SJSA1 (cell line): ENCODE results near the gene WFDC1. TPM values are rescaled to one million over a fixed set of nuclear protein-coding genes. Genes with fewer than 3 reads are reported as not detected.

ENCODE experiments used
- DNase-seq, 2 experiments: peaks; one replicate each; pipeline ENCODE4 v3.0.0-alpha.2; 2015 to 2020; ENCODE audit warnings: low spot score in 2 of 2, low read depth in 1 of 2
- H3K27ac ChIP-seq: fragments of 250-450 bp; sonication (Bioruptor Pico); 2 replicates; pipeline ENCODE4 v1.5.1; 2020; ENCODE audit warnings: mild to moderate bottlenecking, moderate library complexity
- H3K27me3 ChIP-seq: fragments of 250-450 bp; sonication (Bioruptor Pico); replicated peaks from 2 replicates; pipeline ENCODE4 v1.5.1; 2020; ENCODE audit warnings: mild to moderate bottlenecking, moderate library complexity
- H3K36me3 ChIP-seq: fragments of 250-450 bp; sonication (Bioruptor Pico); 2 replicates; pipeline ENCODE4 v1.5.1; 2020; ENCODE audit warnings: mild to moderate bottlenecking
- H3K4me1 ChIP-seq: fragments of 250-450 bp; sonication (Bioruptor Pico); replicated peaks from 2 replicates; pipeline ENCODE4 v1.6.1; 2021; ENCODE audit warnings: mild to moderate bottlenecking
- H3K4me3 ChIP-seq: fragments of 250-450 bp; sonication (Bioruptor Pico); 2 replicates; pipeline ENCODE4 v1.5.1; 2020; ENCODE audit warnings: mild to moderate bottlenecking
- H3K9me3 ChIP-seq: fragments of 250-450 bp; sonication (Bioruptor Pico); replicated peaks from 2 replicates; pipeline ENCODE4 v1.5.1; 2020; ENCODE audit warnings: mild to moderate bottlenecking
- total RNA-seq: library from RNA; depleted of rRNA; stranded (reverse); fragments of >200 nt; shearing (Covaris generic); gene quantifications from 2 replicates; pipeline ENCODE4 v1.2.3, GENCODE V29; 2014

The WFDC1 gene
- total RNA-seq, 1 experiment from 2014 or later, result 143 TPM

GRCh38 chr16:84362471-84362941, 67.8 kb downstream of the WFDC1 start:
- no peak for DNase-seq
- no peak overlapping the region for H3K4me3 ChIP-seq
- peaks cover 11% of the 10 kb centered on the region for H3K27me3 ChIP-seq
- no peaks in the 10 kb centered on the region for H3K9me3 ChIP-seq
- H3K4me1 ChIP-seq, result peaks cover 13% of the 10 kb centered on the region
- H3K27ac ChIP-seq, result no peak overlapping the region
- no peaks in the 10 kb centered on the region for H3K36me3 ChIP-seq

- H3K27me3 ChIP-seq, result peaks cover 44% of the 10 kb centered on the region
Measured at GRCh38 chr16:84366208-84366607, 71.5 kb downstream of the WFDC1 start.

GRCh38 chr16:84367297-84367680, 72.6 kb downstream of the WFDC1 start:
- no peak overlapping the region for H3K4me3 ChIP-seq

More at GRCh38 chr16:84366208-84366607, 71.5 kb downstream of the WFDC1 start:
- Histone ChIP-seq H3K4me1 (no peaks in the 10 kb centered on the region), H3K4me3 (no peak overlapping the region), H3K36me3 (no peaks in the 10 kb centered on the region), H3K27ac (no peak overlapping the region), H3K9me3 (no peaks in the 10 kb centered on the region)
- DNase-seq, result no peak

GRCh38 chr16:84367750-84368307, 73.2 kb downstream of the WFDC1 start:
- H3K4me1 ChIP-seq, result no peaks in the 10 kb centered on the region
- H3K27me3 ChIP-seq, result peaks cover 44% of the 10 kb centered on the region
- H3K27ac ChIP-seq, result no peak overlapping the region
- no peak for DNase-seq
- no peak overlapping the region for H3K4me3 ChIP-seq
- H3K36me3 ChIP-seq, result no peaks in the 10 kb centered on the region
- H3K9me3 ChIP-seq, result no peaks in the 10 kb centered on the region

More at GRCh38 chr16:84367297-84367680, 72.6 kb downstream of the WFDC1 start:
- no peak for DNase-seq
- Histone ChIP-seq H3K36me3 (no peaks in the 10 kb centered on the region), H3K4me1 (no peaks in the 10 kb centered on the region), H3K9me3 (no peaks in the 10 kb centered on the region), H3K27ac (no peak overlapping the region), H3K27me3 (peaks cover 44% of the 10 kb centered on the region)

- H3K4me3 ChIP-seq, result no peak within 1 kb of the TSS
- no peaks in the 10 kb centered on the region for H3K9me3 ChIP-seq
- no peak for DNase-seq
- H3K27ac ChIP-seq, result no peak within 1 kb of the TSS
- H3K36me3 ChIP-seq, result no peaks in the 10 kb centered on the region
- H3K4me1 ChIP-seq, result no peaks in the 10 kb centered on the region
- H3K27me3 ChIP-seq, result peaks cover 47% of the 10 kb centered on the region
Measured at GRCh38 chr16:84368308-84368996, 73.8 kb downstream of the WFDC1 start, which contains the start of gene ATP2C2. ATP2C2 (plus strand) TSS chr16:84368538; CDS start chr16:84368616, 78 bp downstream.

- Histone ChIP-seq H3K4me1 (no peaks in the 10 kb centered on the region), H3K27me3 (peaks cover 54% of the 10 kb centered on the region), H3K9me3 (no peaks in the 10 kb centered on the region), H3K36me3 (no peaks in the 10 kb centered on the region), H3K4me3 (no peak overlapping the region), H3K27ac (no peak overlapping the region)
- no peak for DNase-seq
Measured at GRCh38 chr16:84369105-84369504, 74.4 kb downstream of the WFDC1 start.

GRCh38 chr16:84369938-84370627, 75.4 kb downstream of the WFDC1 start:
- peaks cover 61% of the 10 kb centered on the region for H3K27me3 ChIP-seq
- H3K27ac ChIP-seq, result no peak overlapping the region
- no peaks in the 10 kb centered on the region for H3K9me3 ChIP-seq
- no peak overlapping the region for H3K4me3 ChIP-seq
- DNase-seq, result no peak
- no peaks in the 10 kb centered on the region for H3K36me3 ChIP-seq
- no peaks in the 10 kb centered on the region for H3K4me1 ChIP-seq

GRCh38 chr16:84370723-84371552, 76.3 kb downstream of the WFDC1 start:
- Histone ChIP-seq H3K4me3 (no peak overlapping the region), H3K27me3 (peaks cover 63% of the 10 kb centered on the region)

GRCh38 chr16:84371553-84371865, 76.8 kb downstream of the WFDC1 start:
- Histone ChIP-seq H3K27me3 (peaks cover 65% of the 10 kb centered on the region), H3K4me1 (no peaks in the 10 kb centered on the region), H3K9me3 (no peaks in the 10 kb centered on the region), H3K4me3 (no peak overlapping the region), H3K36me3 (no peaks in the 10 kb centered on the region), H3K27ac (no peak overlapping the region)
- DNase-seq, result no peak

More at GRCh38 chr16:84370723-84371552, 76.3 kb downstream of the WFDC1 start:
- H3K4me1 ChIP-seq, result no peaks in the 10 kb centered on the region
- H3K9me3 ChIP-seq, result no peaks in the 10 kb centered on the region
- no peak for DNase-seq
- H3K36me3 ChIP-seq, result no peaks in the 10 kb centered on the region
- H3K27ac ChIP-seq, result no peak overlapping the region

- no peaks in the 10 kb centered on the region for H3K9me3 ChIP-seq
- peaks cover 40% of the 10 kb centered on the region for H3K27me3 ChIP-seq
- H3K27ac ChIP-seq, result no peak overlapping the region
- no peak overlapping the region for H3K4me3 ChIP-seq
- no peaks in the 10 kb centered on the region for H3K4me1 ChIP-seq
- DNase-seq, result no peak
- H3K36me3 ChIP-seq, result no peaks in the 10 kb centered on the region
Measured at GRCh38 chr16:84373907-84374489, 79.3 kb downstream of the WFDC1 start.

GRCh38 chr16:84378099-84378498, 83.4 kb downstream of the WFDC1 start:
- Histone ChIP-seq H3K9me3 (no peaks in the 10 kb centered on the region), H3K27ac (no peak overlapping the region), H3K36me3 (no peaks in the 10 kb centered on the region), H3K4me1 (no peaks in the 10 kb centered on the region), H3K4me3 (no peak overlapping the region), H3K27me3 (peaks cover 23% of the 10 kb centered on the region)
- no peak for DNase-seq

- no peak overlapping the region for H3K4me3 ChIP-seq
- no peak overlapping the region for H3K27ac ChIP-seq
- no peaks in the 10 kb centered on the region for H3K36me3 ChIP-seq
- no peak for DNase-seq
- no peaks in the 10 kb centered on the region for H3K4me1 ChIP-seq
- H3K9me3 ChIP-seq, result no peaks in the 10 kb centered on the region
- peaks cover 18% of the 10 kb centered on the region for H3K27me3 ChIP-seq
Measured at GRCh38 chr16:84378567-84378966, 83.9 kb downstream of the WFDC1 start.

GRCh38 chr16:84379008-84379708, 84.5 kb downstream of the WFDC1 start:
- H3K36me3 ChIP-seq, result no peaks in the 10 kb centered on the region
- H3K9me3 ChIP-seq, result no peaks in the 10 kb centered on the region
- no peak overlapping the region for H3K4me3 ChIP-seq
- H3K4me1 ChIP-seq, result no peaks in the 10 kb centered on the region
- peaks cover 12% of the 10 kb centered on the region for H3K27me3 ChIP-seq
- H3K27ac ChIP-seq, result no peak overlapping the region
- DNase-seq, result no peak
